Upper lobe of left lung (tissue), 4 donors: Measurements from ENCODE around the gene RPS6KA5.

Source experiments
- CTCF ChIP-seq, 6 experiments: fragments of 450-650 bp in 4 of 6; fragments of 200-600 bp in 2 of 6; sonication (generic) in 2 of 6; IDR thresholded peaks; one replicate each; pipeline ENCODE4 v1.5.1; 2016 to 2019; ENCODE audit warnings: antibody characterized with exemption in 6 of 6
- POLR2A ChIP-seq, 4 donors: fragments of 450-650 bp; IDR thresholded peaks; one replicate each; pipeline ENCODE4 v1.5.1; 2016 to 2017; ENCODE audit warnings: antibody characterized with exemption in 4 of 4, mild to moderate bottlenecking in 2 of 4

GRCh38 chr14:91098591-91098990, 38.1 kb upstream of the RPS6KA5 start:
- TF ChIP-seq CTCF (IDR thresholded peaks at IDR 0.05) (no peak), POLR2A (IDR thresholded peaks at IDR 0.05) (no peak)
